Type B pancreatic cell (in vitro differentiated cells): ENCODE measurements around the gene ATP10D. TPM values are rescaled to one million over a fixed set of nuclear protein-coding genes. Genes with fewer than 3 reads are reported as not detected.

ENCODE experiments used
- DNase-seq: peaks from one replicate; pipeline ENCODE4 v3.0.0; 2021; ENCODE audit warnings: mixed read lengths; ENCODE audit not compliant: unreplicated experiment; ENCODE audit errors: extremely low spot score
- H3K27ac Mint-ChIP-seq: 2 replicates; pipeline ENCODE4 v1.8.0; 2021; ENCODE audit warnings: mild to moderate bottlenecking, mixed read lengths
- H3K27me3 Mint-ChIP-seq: 2 replicates; pipeline ENCODE4 v1.8.0; 2021; ENCODE audit warnings: mixed read lengths
- H3K36me3 Mint-ChIP-seq: 2 replicates; pipeline ENCODE4 v1.8.0; 2021; ENCODE audit warnings: mixed read lengths
- H3K4me1 Mint-ChIP-seq: one replicate; pipeline ENCODE4 v1.8.0; 2021; ENCODE audit warnings: mixed read lengths; ENCODE audit not compliant: unreplicated experiment
- H3K4me3 Mint-ChIP-seq: 2 replicates; pipeline ENCODE4 v1.8.0; 2021; ENCODE audit warnings: mild to moderate bottlenecking, mixed read lengths
- H3K9me3 Mint-ChIP-seq: 2 replicates; pipeline ENCODE4 v1.8.0; 2021; ENCODE audit warnings: mixed read lengths
- CTCF ChIP-seq: fragments of 200-600 bp; sonication (generic); conservative IDR thresholded peaks from 2 replicates; pipeline ENCODE4 v1.5.0; 2021; ENCODE audit warnings: antibody characterized with exemption, mild to moderate bottlenecking
- total RNA-seq: library from RNA; stranded (reverse); gene quantifications from 2 replicates; pipeline ENCODE4 v1.2.1, GENCODE V29; 2021; ENCODE audit warnings: low replicate concordance

The ATP10D gene
- total RNA-seq, 1 donor from 2014 or later, result 33.5 TPM

DNA sequence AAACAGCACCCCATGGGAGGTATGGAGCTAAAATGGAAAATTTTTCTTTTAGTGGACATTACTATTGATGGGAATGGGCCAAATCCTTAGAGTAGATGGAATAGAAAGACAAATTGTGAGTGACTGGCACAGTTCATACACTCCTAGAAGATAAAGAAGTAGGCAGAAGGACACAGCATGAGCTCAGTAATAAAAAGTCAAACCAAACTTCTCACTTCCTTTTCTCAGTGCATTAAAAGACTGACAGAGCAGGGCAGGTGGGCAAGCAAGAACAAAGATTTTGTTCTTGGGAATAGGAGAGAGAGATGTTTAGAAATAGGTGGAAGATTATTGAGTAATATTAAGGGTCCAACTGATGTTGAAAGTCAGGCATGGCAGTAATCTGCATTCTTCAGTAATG is 132.5 kb downstream of the ATP10D start:
- DNase-seq, result no peak
- no peak overlapping the region for H3K4me3 Mint-ChIP-seq
- no peaks in the 10 kb centered on the region for H3K36me3 Mint-ChIP-seq
- H3K4me1 Mint-ChIP-seq, result no peaks in the 10 kb centered on the region
- no peak overlapping the region for H3K27ac Mint-ChIP-seq
- no peak for TF ChIP-seq CTCF
- H3K27me3 Mint-ChIP-seq, result no peaks in the 10 kb centered on the region
- H3K9me3 Mint-ChIP-seq, result peaks cover 4% of the 10 kb centered on the region

- no peaks in the 10 kb centered on the region for H3K36me3 Mint-ChIP-seq
- no peaks in the 10 kb centered on the region for H3K27me3 Mint-ChIP-seq
- no peaks in the 10 kb centered on the region for H3K4me1 Mint-ChIP-seq
- H3K4me3 Mint-ChIP-seq, result no peak overlapping the region
- DNase-seq, result no peak
- peaks cover 4% of the 10 kb centered on the region for H3K9me3 Mint-ChIP-seq
- no peak overlapping the region for H3K27ac Mint-ChIP-seq
- TF ChIP-seq CTCF, result no peak
Measured at GRCh38 chr4:47619691-47620090, 134.6 kb downstream of the ATP10D start.

DNA sequence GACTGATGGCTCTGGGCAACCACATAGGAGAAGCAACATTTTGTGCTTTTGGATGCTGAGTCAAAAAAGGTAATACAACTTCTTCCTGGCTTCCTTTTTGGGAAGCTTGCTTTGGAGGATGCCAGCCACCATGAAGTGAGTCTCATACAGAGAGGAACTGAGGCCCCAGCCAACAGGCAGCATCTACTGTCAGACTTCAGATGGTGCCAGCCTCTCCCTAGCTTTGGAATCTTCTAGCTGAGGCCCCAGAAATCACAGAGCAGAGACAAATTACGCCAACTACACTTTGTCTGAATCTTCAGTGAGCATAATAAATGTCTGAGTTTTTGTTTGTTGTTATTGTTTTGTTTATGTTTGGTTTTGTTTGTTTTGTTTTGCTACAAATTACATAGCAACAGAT is 136.1 kb downstream of the ATP10D start:
- Mint-ChIP-seq H3K27me3 (no peaks in the 10 kb centered on the region), H3K27ac (no peak overlapping the region), H3K4me1 (no peaks in the 10 kb centered on the region), H3K4me3 (no peak overlapping the region), H3K9me3 (peaks cover 4% of the 10 kb centered on the region), H3K36me3 (no peaks in the 10 kb centered on the region)
- no peak for DNase-seq
- TF ChIP-seq CTCF, result no peak

- no peak for DNase-seq
- Mint-ChIP-seq H3K4me1 (no peaks in the 10 kb centered on the region), H3K36me3 (no peaks in the 10 kb centered on the region), H3K27ac (no peak overlapping the region), H3K27me3 (no peaks in the 10 kb centered on the region), H3K4me3 (no peak overlapping the region), H3K9me3 (no peaks in the 10 kb centered on the region)
- no peak for TF ChIP-seq CTCF
Measured at GRCh38 chr4:47624031-47624441, 139.0 kb downstream of the ATP10D start.

GRCh38 chr4:47631161-47631560 is 146.1 kb downstream of the ATP10D start:
- Mint-ChIP-seq H3K4me1 (no peaks in the 10 kb centered on the region), H3K4me3 (no peak overlapping the region)
- no peak for TF ChIP-seq CTCF

GRCh38 chr4:47639531-47639930 is 154.5 kb downstream of the ATP10D start:
- Mint-ChIP-seq H3K36me3 (peaks cover 5% of the 10 kb centered on the region), H3K27me3 (no peaks in the 10 kb centered on the region)

More at GRCh38 chr4:47631161-47631560, 146.1 kb downstream of the ATP10D start:
- Mint-ChIP-seq H3K36me3 (no peaks in the 10 kb centered on the region), H3K9me3 (no peaks in the 10 kb centered on the region), H3K27me3 (no peaks in the 10 kb centered on the region), H3K27ac (no peak overlapping the region)
- DNase-seq, result no peak

More at GRCh38 chr4:47639531-47639930, 154.5 kb downstream of the ATP10D start:
- peaks cover 6% of the 10 kb centered on the region for H3K9me3 Mint-ChIP-seq
- no peak for TF ChIP-seq CTCF
- H3K4me1 Mint-ChIP-seq, result peaks cover 15% of the 10 kb centered on the region
- no peak overlapping the region for H3K27ac Mint-ChIP-seq
- no peak overlapping the region for H3K4me3 Mint-ChIP-seq
- no peak for DNase-seq
